Measurements from ENCODE around the gene MUC7. TPM values are rescaled to one million over a fixed set of nuclear protein-coding genes. Genes with fewer than 3 reads are reported as not detected.
"Not testable (repeated sequence)": the region's sequence is repeated elsewhere in the genome, so short reads cannot be mapped to it uniquely, and the experiment has no call there.

MUC7 gene
- total and polyA plus RNA-seq, 10 donors = not detected

DNA sequence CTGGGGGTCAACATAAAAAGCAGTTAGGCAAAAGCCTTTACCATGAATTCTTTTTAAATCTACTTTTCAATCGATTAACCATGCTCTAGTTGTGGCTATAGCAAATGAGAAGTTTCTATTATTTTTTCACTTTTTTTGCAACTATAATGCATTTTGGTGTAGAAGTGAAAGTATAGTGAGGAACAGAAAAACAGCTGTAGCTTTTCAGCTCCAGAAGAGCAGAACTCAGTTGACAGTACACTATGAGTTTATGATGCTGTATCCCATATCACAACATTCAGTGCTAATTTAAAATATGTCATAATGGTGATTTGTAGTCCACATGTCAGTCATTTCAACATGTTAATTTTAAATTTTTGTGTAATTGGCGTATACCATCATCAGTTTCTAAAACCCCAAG, 8.7 kb upstream of the MUC7 start:
- Histone ChIP-seq H3K36me3 (no peaks in the 10 kb centered on the region), H3K4me3 (no peak overlapping the region), H3K27ac (no peak overlapping the region), H3K4me1 (no peaks in the 10 kb centered on the region), H3K27me3 (replicated peaks in 1 of 7) (peaks cover 0 to 6% (median 0%) of the 10 kb centered on the region in 7 donors), H3K9me3 (peaks cover 0 to 3% (median 0%) of the 10 kb centered on the region in 8 donors)
- TF ChIP-seq POLR2A (IDR thresholded peaks at IDR 0.05) = no peak
- TF ChIP-seq, protein P1, sequence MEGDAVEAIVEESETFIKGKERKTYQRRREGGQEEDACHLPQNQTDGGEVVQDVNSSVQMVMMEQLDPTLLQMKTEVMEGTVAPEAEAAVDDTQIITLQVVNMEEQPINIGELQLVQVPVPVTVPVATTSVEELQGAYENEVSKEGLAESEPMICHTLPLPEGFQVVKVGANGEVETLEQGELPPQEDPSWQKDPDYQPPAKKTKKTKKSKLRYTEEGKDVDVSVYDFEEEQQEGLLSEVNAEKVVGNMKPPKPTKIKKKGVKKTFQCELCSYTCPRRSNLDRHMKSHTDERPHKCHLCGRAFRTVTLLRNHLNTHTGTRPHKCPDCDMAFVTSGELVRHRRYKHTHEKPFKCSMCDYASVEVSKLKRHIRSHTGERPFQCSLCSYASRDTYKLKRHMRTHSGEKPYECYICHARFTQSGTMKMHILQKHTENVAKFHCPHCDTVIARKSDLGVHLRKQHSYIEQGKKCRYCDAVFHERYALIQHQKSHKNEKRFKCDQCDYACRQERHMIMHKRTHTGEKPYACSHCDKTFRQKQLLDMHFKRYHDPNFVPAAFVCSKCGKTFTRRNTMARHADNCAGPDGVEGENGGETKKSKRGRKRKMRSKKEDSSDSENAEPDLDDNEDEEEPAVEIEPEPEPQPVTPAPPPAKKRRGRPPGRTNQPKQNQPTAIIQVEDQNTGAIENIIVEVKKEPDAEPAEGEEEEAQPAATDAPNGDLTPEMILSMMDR (IDR thresholded peaks at IDR 0.05 in 8 of 11, conservative IDR thresholded peaks at IDR 0.05 in 3 of 11) = no peak
- intact Hi-C loops (cut with DNase I; ENCODE audit: low total_unique reads) = no loop called here
- 36 to 71% (median 41%) methylated on average over 2 of the region's 2 CpGs for WGBS, 5 donors
- no peak for DNase-seq

DNA sequence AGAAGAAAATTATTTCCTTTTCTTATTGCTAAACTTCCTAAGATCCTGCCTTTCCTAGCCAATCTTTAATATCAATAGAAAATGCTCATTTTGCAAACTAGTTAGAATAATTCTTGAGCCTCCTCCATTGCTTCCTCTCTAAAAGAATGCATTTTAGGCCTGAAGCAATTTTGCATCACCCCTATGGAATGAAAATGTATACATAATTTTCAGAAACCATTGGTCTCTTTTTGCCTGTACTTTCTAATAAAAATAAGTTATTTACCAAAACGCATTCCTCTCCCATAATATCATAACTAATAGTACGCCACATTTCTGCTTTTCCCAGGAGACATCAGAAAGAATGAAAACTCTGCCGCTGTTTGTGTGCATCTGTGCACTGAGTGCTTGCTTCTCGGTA, 1.7 kb downstream of the MUC7 start:
- intact Hi-C loops (cut with DNase I; ENCODE audit: low total_unique reads) = no loop called here
- H3K27me3 ChIP-seq (replicated peaks in 1 of 7) = no peaks in the 10 kb centered on the region
- H3K27ac ChIP-seq = no peak overlapping the region
- H3K4me1 ChIP-seq = no peaks in the 10 kb centered on the region
- TF ChIP-seq POLR2AphosphoS5 (IDR thresholded peaks at IDR 0.05) (no peak), POLR2A (IDR thresholded peaks at IDR 0.05) (no peak)
- TF ChIP-seq, protein P1 (IDR thresholded peaks at IDR 0.05 in 8 of 11, conservative IDR thresholded peaks at IDR 0.05 in 3 of 11) = no peak
- H3K36me3 ChIP-seq = no peaks in the 10 kb centered on the region
- no peak for DNase-seq
- no peak overlapping the region for H3K4me3 ChIP-seq
- WGBS, 5 donors = 86 to 90% (median 89%) methylated on average over 4 of the region's 4 CpGs
- peaks cover 0 to 6% (median 0%) of the 10 kb centered on the region in 8 donors for H3K9me3 ChIP-seq

DNA sequence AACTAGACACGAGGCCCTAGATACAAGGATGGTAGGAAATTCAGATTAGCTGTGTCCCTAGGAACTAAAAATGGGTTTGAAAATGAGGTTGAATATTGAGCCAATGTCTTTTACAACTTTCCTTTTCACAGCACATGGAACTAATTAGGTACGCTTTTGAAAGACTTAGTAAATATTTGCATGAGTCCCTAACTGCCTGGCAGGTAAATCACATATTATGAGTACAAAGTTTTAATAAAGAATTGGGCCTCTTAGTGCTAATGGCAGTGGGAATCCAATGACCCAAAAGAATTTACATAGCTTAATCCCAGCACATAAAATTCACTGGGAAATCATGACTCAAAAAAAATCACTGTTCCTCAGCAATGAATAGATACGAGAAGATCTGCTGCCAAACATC, 16.8 kb downstream of the MUC7 start:
- 77 to 91% (median 82%) methylated on average over 3 of the region's 3 CpGs for WGBS, 5 donors
- H3K4me3 ChIP-seq = no peak overlapping the region
- H3K36me3 ChIP-seq = no peaks in the 10 kb centered on the region
- TF ChIP-seq POLR2AphosphoS5 (IDR thresholded peaks at IDR 0.05) = no peak
- TF ChIP-seq POLR2A (IDR thresholded peaks at IDR 0.05) = no peak
- TF ChIP-seq, protein P1 (IDR thresholded peaks at IDR 0.05 in 8 of 11, conservative IDR thresholded peaks at IDR 0.05 in 3 of 11) = no peak
- no peak overlapping the region for H3K27ac ChIP-seq
- intact Hi-C loops (cut with DNase I; ENCODE audit: low total_unique reads) = no loop called here
- H3K4me1 ChIP-seq = no peaks in the 10 kb centered on the region
- no peak for DNase-seq
- H3K9me3 ChIP-seq = no peaks in the 10 kb centered on the region
- H3K27me3 ChIP-seq (replicated peaks in 1 of 7) = peaks cover 0 to 5% (median 0%) of the 10 kb centered on the region in 7 donors

DNA sequence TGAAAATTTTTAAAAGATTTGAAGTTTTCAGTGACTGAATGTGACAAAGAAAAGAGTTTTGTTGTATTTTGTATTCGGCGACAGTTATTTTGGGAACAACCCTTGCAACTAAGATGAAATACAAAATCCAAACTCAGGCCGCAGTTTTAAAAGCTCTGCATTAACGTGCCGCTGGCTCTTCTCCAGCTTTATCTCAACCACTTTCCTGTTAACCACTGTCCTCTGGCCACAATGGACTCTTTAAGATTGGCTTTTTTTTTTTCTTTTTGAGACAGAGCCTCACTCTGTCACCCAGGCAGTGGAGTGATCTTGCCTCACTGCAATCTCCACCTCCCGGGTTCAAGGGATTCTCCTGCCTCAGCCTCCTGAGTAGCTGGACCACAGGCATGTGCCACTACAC, 24.2 kb downstream of the MUC7 start:
- Histone ChIP-seq H3K27me3 (replicated peaks in 1 of 7) (peaks cover 0 to under 1% (median 0%) of the 10 kb centered on the region in 7 donors), H3K27ac (no peak overlapping the region), H3K36me3 (no peaks in the 10 kb centered on the region), H3K4me1 (no peaks in the 10 kb centered on the region), H3K9me3 (no peaks in the 10 kb centered on the region), H3K4me3 (no peak overlapping the region)
- WGBS, 5 donors = 75 to 85% (median 84%) methylated on average over 6 of the region's 6 CpGs
- TF ChIP-seq POLR2AphosphoS5 (IDR thresholded peaks at IDR 0.05) (no peak), POLR2A (IDR thresholded peaks at IDR 0.05) (no peak)
- TF ChIP-seq, protein P1 (IDR thresholded peaks at IDR 0.05 in 8 of 11, conservative IDR thresholded peaks at IDR 0.05 in 3 of 11) = no peak
- DNase-seq = no peak
- intact Hi-C loops (cut with DNase I; ENCODE audit: low total_unique reads) = no loop called here

DNA sequence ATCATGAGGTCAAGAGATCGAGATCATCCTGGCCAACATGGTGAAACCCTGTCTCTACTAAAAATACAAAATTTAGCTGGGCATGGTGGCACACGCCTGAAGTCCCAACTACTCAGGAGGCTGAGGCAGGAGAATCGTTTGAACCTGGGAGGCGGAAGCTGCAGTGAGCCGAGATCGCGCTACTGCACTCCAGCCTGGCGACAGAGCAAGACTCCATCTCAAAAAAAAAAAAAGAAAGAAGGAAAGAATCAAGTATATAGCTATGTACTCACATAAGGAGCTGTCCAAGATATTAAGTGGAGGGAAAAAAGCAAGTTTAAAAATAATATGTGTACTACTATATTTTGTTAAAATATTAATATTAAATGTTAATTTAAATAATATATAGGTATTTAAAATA, 29.8 kb downstream of the MUC7 start:
- not testable (repeated sequence) for H3K9me3 ChIP-seq; H3K27me3 ChIP-seq (replicated peaks in 1 of 7); H3K4me3 ChIP-seq; H3K27ac ChIP-seq; H3K36me3 ChIP-seq; H3K4me1 ChIP-seq; DNase-seq
- WGBS, 5 donors = 79 to 93% (median 88%) methylated on average over 8 of the region's 8 CpGs
- intact Hi-C loops (cut with DNase I; ENCODE audit: low total_unique reads) = loop anchor here (10.0 kb wide), 1 partner anchor 817 kb away; no protein-coding TSS in a partner anchor
